A673 (cell line): ENCODE data around the gene FAM227A. TPM values are rescaled to one million over a fixed set of nuclear protein-coding genes. Genes with fewer than 3 reads are reported as not detected.

Experiments used
- BruUV-seq: library from RNA; stranded (reverse); fragments of 400-500 nt; replicated peaks from 2 replicates; lab custom pipeline; 2021; lab: Mats Ljungman, UMichigan
- CTCF ChIA-PET: fragments of 300-600 bp; sonication (Branson Sonifier 250); formaldehyde crosslinking; loops from one replicate; lab custom pipeline; 2022; ENCODE audit warnings: antibody characterized with exemption; lab: Charles Lee
- POLR2A ChIA-PET: fragments of 300-600 bp; sonication (Branson Sonifier 250); formaldehyde crosslinking; loops from one replicate; lab custom pipeline; 2022; ENCODE audit warnings: antibody characterized with exemption; ENCODE audit not compliant: low non-redundant PET; lab: Charles Lee
- DNase-seq: peaks from one replicate; pipeline ENCODE4 v3.0.0-alpha.2; 2015; ENCODE audit warnings: low spot score
- H3K27ac ChIP-seq: fragments of 200-600 bp; sonication (generic); 2 replicates; pipeline ENCODE4 v1.5.1; 2016; ENCODE audit warnings: mixed run types, low read depth, mild to moderate bottlenecking, mixed read lengths, antibody characterized with exemption, low read length; ENCODE audit not compliant: poor library complexity, severe bottlenecking
- H3K27me3 ChIP-seq: fragments of 200-600 bp; sonication (generic); replicated peaks from 2 replicates; pipeline ENCODE4 v1.6.1; 2017; ENCODE audit warnings: mixed run types, low read depth, mild to moderate bottlenecking, mixed read lengths, antibody characterized with exemption, low read length; ENCODE audit not compliant: insufficient read depth, poor library complexity
- H3K36me3 ChIP-seq: fragments of 200-600 bp; sonication (generic); 2 replicates; pipeline ENCODE4 v1.6.1; 2016; ENCODE audit warnings: mixed run types, mild to moderate bottlenecking, mixed read lengths, antibody characterized with exemption, low read length; ENCODE audit not compliant: insufficient read depth, poor library complexity, severe bottlenecking
- H3K4me1 ChIP-seq: fragments of 200-600 bp; sonication (generic); 2 replicates; pipeline ENCODE4 v1.6.1; 2017; ENCODE audit warnings: mixed run types, mild to moderate bottlenecking, mixed read lengths, antibody characterized with exemption, low read length; ENCODE audit not compliant: insufficient read depth, poor library complexity, severe bottlenecking
- H3K4me3 ChIP-seq: fragments of 200-600 bp; sonication (generic); 2 replicates; pipeline ENCODE4 v1.5.1; 2016; ENCODE audit warnings: low read depth, mixed run types, mild to moderate bottlenecking, mixed read lengths, low read length; ENCODE audit not compliant: poor library complexity, severe bottlenecking
- H3K9me3 ChIP-seq: fragments of 200-600 bp; sonication (generic); 2 replicates; pipeline ENCODE4 v1.6.1; 2016; ENCODE audit warnings: mixed run types, low read depth, mild to moderate bottlenecking, mixed read lengths, antibody characterized with exemption, low read length; ENCODE audit not compliant: poor library complexity, severe bottlenecking
- CTCF ChIP-seq: fragments of 300-800, 200-600 bp; sonication (generic); conservative IDR thresholded peaks from 2 replicates; pipeline ENCODE4 v1.5.1; 2017; ENCODE audit warnings: low read depth, mild to moderate bottlenecking, antibody characterized with exemption, low read length, moderate library complexity, mixed read lengths
- EZH2 ChIP-seq: fragments of 200-600 bp; sonication (generic); IDR thresholded peaks from 2 replicates; pipeline ENCODE4 v1.6.1; 2017; ENCODE audit warnings: borderline replicate concordance, low read depth, mild to moderate bottlenecking, mixed read lengths, antibody characterized with exemption, low read length; ENCODE audit not compliant: poor library complexity, severe bottlenecking
- intact Hi-C: fragments of 100-400 bp; cut with micrococcal nuclease; formaldehyde crosslinking; loops from one replicate; pipeline ENCODE4 v1.10.0; 2022; ENCODE audit not compliant: unreplicated experiment
- total RNA-seq: library from RNA; stranded (reverse); gene quantifications from 2 replicates; pipeline ENCODE4 v1.2.3, GENCODE V29; 2021

Gene FAM227A
- total RNA-seq, 1 experiment from 2014 or later, result 3.8 TPM

- intact Hi-C loops, result no loop called here
- no peak for TF ChIP-seq CTCF
- no peak for TF ChIP-seq EZH2
- no peaks in the 10 kb centered on the region for H3K4me1 ChIP-seq
- H3K36me3 ChIP-seq, result no peaks in the 10 kb centered on the region
- ChIA-PET POLR2A (no interaction called here), CTCF (no interaction called here)
- no peak for DNase-seq
- no TSS peak for BruUV-seq
- no peaks in the 10 kb centered on the region for H3K27me3 ChIP-seq
- H3K4me3 ChIP-seq, result no peak overlapping the region
- H3K9me3 ChIP-seq, result no peaks in the 10 kb centered on the region
- no peak overlapping the region for H3K27ac ChIP-seq
These were observed 27.1 kb downstream of the FAM227A start for GRCh38 chr22:38629108-38629507.

- ChIA-PET POLR2A (no interaction called here), CTCF (no interaction called here)
- no peaks in the 10 kb centered on the region for H3K36me3 ChIP-seq
- H3K4me1 ChIP-seq, result no peaks in the 10 kb centered on the region
- no peaks in the 10 kb centered on the region for H3K27me3 ChIP-seq
- no TSS peak for BruUV-seq
- DNase-seq, result no peak
- no peak overlapping the region for H3K27ac ChIP-seq
- intact Hi-C loops, result no loop called here
- H3K4me3 ChIP-seq, result no peak overlapping the region
- TF ChIP-seq EZH2 (no peak), CTCF (no peak)
- no peaks in the 10 kb centered on the region for H3K9me3 ChIP-seq
These were observed 27.7 kb downstream of the FAM227A start for GRCh38 chr22:38628444-38628843.

- no peaks in the 10 kb centered on the region for H3K9me3 ChIP-seq
- no peak overlapping the region for H3K4me3 ChIP-seq
- DNase-seq, result no peak
- no peaks in the 10 kb centered on the region for H3K4me1 ChIP-seq
- H3K36me3 ChIP-seq, result no peaks in the 10 kb centered on the region
- no peaks in the 10 kb centered on the region for H3K27me3 ChIP-seq
- POLR2A ChIA-PET, result no interaction called here
- TF ChIP-seq EZH2 (no peak), CTCF (no peak)
- H3K27ac ChIP-seq, result no peak overlapping the region
- intact Hi-C loops, result no loop called here
- CTCF ChIA-PET, result no interaction called here
- no TSS peak for BruUV-seq
These were observed 32.8 kb downstream of the FAM227A start for GRCh38 chr22:38623351-38623750.
